HG02642 (cell line): Measurements from ENCODE around the gene PHKB.
A peak's percentile ranks its signal among the peaks of the same experiment; 100 is the strongest.
"Not testable (repeated sequence)": the region's sequence is repeated elsewhere in the genome, so short reads cannot be mapped to it uniquely, and the experiment has no call there.

Experiments
- ATAC-seq: cut with Tn5 transposase; IDR thresholded peaks from one replicate; pipeline ENCODE4 v1.9.1; 2021; ENCODE audit warnings: mild to moderate bottlenecking; ENCODE audit not compliant: unreplicated experiment, poor library complexity

The PHKB gene

DNA sequence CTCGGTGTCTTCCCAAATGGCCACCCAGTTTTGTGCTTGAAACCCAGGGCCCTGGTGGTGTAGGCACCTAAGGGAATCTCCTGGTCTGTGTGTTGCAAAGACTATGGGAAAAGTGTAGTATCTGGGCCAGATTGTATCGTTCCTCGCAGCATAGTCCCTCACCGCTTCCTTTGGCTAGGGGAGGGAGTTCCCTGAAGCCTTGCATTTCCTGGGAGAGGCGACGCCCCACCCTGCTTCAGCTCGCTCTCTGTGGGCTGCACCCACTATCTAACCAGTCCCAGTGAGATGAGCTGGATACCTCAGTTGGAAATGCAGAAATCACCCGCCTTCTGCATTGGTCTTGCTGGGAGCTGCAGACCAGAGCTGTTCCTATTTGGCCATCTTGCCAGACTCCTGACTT is 93.5 kb downstream of the PHKB start:
- ATAC-seq, result not testable (repeated sequence)

DNA sequence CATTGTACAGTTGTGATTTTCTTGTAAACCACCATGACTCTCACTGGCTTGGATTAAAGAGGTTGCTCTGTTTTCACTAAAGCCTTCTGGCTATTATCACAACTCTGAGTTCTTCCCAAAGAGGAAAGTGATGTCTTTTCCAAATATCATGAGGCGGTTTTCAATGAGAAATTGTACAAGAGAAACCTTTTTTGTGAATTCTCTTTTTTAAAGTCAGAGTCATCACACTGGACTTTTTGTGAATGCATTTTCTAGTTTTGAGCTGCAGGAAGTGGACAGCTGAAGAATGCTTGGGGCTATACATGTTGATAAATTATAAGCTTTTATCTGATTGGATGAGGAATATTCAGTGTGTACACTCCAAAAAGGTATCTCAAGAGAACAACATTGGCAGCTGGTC is 100.2 kb downstream of the PHKB start:
- ATAC-seq, result no peak

GRCh38 chr16:47562366-47562765 is 101.2 kb downstream of the PHKB start:
- ATAC-seq, result no peak

GRCh38 chr16:47565454-47565853 is 104.3 kb downstream of the PHKB start:
- no peak for ATAC-seq

DNA sequence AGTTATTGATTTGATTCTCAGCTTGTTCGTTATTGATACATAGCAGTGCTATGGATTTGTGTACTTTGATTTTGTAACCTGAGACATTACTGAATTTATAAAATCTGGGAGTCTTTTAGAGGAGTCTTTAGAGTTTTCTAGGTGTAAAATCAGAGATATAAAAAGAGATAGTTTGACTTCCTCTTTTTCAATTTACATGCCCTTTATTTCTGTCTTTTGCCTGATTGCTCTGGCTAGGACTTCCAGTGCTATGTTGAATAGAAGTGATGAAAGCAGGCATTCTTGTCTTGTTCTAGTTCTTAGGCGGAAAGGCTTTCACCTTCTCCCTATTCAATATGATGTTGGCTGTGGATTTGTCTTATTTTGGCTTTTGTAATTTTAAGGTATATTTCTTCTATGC is 106.2 kb downstream of the PHKB start:
- ATAC-seq, result no peak

- ATAC-seq, result no peak
Measured at GRCh38 chr16:47568351-47568750, 107.2 kb downstream of the PHKB start.

- no peak for ATAC-seq
Measured at GRCh38 chr16:47571049-47571448, 109.9 kb downstream of the PHKB start.

GRCh38 chr16:47571711-47572110 is 110.6 kb downstream of the PHKB start:
- no peak for ATAC-seq

- peak; percentile 41 for ATAC-seq
Measured at GRCh38 chr16:47574091-47575054, 113.2 kb downstream of the PHKB start.

GRCh38 chr16:47577029-47577428 is 115.9 kb downstream of the PHKB start:
- no peak for ATAC-seq

GRCh38 chr16:47578033-47578432 is 116.9 kb downstream of the PHKB start:
- no peak for ATAC-seq

GRCh38 chr16:47578573-47578972 is 117.4 kb downstream of the PHKB start:
- no peak for ATAC-seq

- ATAC-seq, result no peak
Measured at GRCh38 chr16:47581114-47581513, 120.0 kb downstream of the PHKB start.

- no peak for ATAC-seq
Measured at GRCh38 chr16:47584464-47585225, 123.5 kb downstream of the PHKB start.

- no peak for ATAC-seq
Measured at GRCh38 chr16:47586121-47586520, 125.0 kb downstream of the PHKB start.

DNA sequence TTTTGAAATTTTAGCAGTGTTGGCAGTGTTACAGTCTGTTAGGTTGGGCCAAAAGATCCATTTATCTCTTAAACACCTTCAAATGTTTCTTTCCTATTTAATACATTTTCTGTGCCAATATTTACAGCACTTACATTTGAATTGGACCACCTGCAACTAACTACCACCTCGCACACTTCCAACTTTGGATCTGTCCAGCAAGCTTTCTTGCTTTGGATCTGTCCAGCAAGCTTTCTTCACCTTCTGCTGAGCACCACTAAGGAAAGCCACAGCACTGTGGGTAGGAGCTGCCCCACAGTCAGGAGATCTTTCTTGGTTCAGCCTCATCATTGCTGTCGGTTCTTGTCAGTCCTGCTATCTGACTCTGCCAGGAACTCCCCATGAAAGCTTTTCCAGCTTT is 129.3 kb downstream of the PHKB start:
- ATAC-seq, result no peak

- no peak for ATAC-seq
Measured at GRCh38 chr16:47592232-47592631, 131.1 kb downstream of the PHKB start.

DNA sequence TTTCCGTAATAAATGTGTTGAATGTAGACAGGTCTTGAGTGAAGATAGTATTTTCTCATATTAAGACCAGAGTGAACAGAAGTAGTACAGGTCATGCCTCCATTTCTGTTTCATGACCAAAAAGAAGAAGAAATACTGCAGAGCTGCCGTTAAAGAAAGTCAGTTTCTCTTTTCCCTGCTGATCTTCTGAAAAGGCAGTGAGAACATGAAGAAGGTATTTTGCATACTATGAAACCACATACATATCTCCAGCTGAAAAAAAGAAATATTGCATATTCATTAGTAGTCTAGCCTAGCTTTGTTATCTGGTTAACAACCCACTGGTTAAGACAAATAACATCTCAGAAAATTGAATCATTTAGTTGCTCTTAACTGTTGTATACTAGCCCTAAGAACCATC is 138.4 kb downstream of the PHKB start:
- peak; percentile 85 for ATAC-seq

- no peak for ATAC-seq
Measured at GRCh38 chr16:47600376-47600775, 139.2 kb downstream of the PHKB start.

- no peak for ATAC-seq
Measured at GRCh38 chr16:47604306-47604705, 143.2 kb downstream of the PHKB start.

DNA sequence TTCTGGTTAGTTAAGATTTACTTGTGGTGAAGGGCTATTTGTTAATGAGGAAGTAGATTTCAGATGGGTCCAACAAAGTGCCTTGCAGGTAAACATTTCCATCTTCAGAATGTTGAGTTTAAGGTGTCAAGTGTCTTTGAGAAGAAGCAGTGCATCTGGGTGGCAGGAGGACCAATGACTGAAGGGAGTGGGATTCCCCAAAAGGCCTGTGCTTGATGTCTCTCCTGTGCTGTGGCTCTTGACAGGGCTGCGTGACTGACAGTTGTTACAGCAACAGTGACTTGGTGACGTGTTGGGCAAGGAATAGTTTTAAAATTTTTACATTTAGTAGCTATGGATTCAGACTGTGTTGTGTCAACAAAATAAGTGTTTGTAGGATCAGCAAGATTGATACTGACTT is 149.9 kb downstream of the PHKB start:
- no peak for ATAC-seq
